ENCODE data around the gene CNTNAP2.

GRCh38 chr7:147992698-147993097 is 1876.1 kb downstream of the CNTNAP2 start:
- TF ChIP-seq POLR2A (IDR thresholded peaks at IDR 0.05; ENCODE audit: low read length): no peak
- TF ChIP-seq GATA1 (IDR thresholded peaks at IDR 0.05; ENCODE audit: low read depth, low read length): no peak
